Hematopoietic multipotent progenitor cell treated with erythropoietin and hydrocortisone succinate and interleukin-3 and kit ligand, for 6 days (in vitro differentiated cells): ENCODE results near the gene RAD51B.
"Not testable (repeated sequence)": the region's sequence is repeated elsewhere in the genome, so short reads cannot be mapped to it uniquely, and the experiment has no call there.

Experiments
- DNase-seq: peaks from one replicate; pipeline ENCODE4 v3.0.0-alpha.2; 2015

Gene RAD51B

GRCh38 chr14:68655021-68655831 is 835.6 kb downstream of the RAD51B start:
- no peak for DNase-seq

- no peak for DNase-seq
These were observed 836.3 kb downstream of the RAD51B start for GRCh38 chr14:68655911-68656316.

GRCh38 chr14:68656452-68656851 is 836.9 kb downstream of the RAD51B start:
- DNase-seq, result no peak

- DNase-seq, result no peak
These were observed 837.9 kb downstream of the RAD51B start for GRCh38 chr14:68657300-68658028.

- no peak for DNase-seq
These were observed 838.5 kb downstream of the RAD51B start for GRCh38 chr14:68658029-68658509.

GRCh38 chr14:68658943-68659931 is 839.7 kb downstream of the RAD51B start:
- no peak for DNase-seq

- DNase-seq, result no peak
These were observed 840.9 kb downstream of the RAD51B start for GRCh38 chr14:68660495-68660894.

GRCh38 chr14:68661226-68662225 is 841.9 kb downstream of the RAD51B start:
- DNase-seq, result no peak

GRCh38 chr14:68662392-68662791 is 842.8 kb downstream of the RAD51B start:
- DNase-seq, result no peak

- DNase-seq, result not testable (repeated sequence)
These were observed 843.2 kb downstream of the RAD51B start for GRCh38 chr14:68662826-68663225.

GRCh38 chr14:68663385-68664076 is 844.0 kb downstream of the RAD51B start:
- DNase-seq, result no peak

- DNase-seq, result no peak
These were observed 844.7 kb downstream of the RAD51B start for GRCh38 chr14:68664225-68664681.

- DNase-seq, result no peak
These were observed 845.6 kb downstream of the RAD51B start for GRCh38 chr14:68665131-68665530.

- no peak for DNase-seq
These were observed 846.2 kb downstream of the RAD51B start for GRCh38 chr14:68665792-68666204.

GRCh38 chr14:68666236-68666635 is 846.7 kb downstream of the RAD51B start:
- DNase-seq, result no peak

- no peak for DNase-seq
These were observed 847.3 kb downstream of the RAD51B start for GRCh38 chr14:68666899-68667298.

GRCh38 chr14:68667313-68667791 is 847.8 kb downstream of the RAD51B start:
- no peak for DNase-seq

GRCh38 chr14:68668028-68668427 is 848.4 kb downstream of the RAD51B start:
- no peak for DNase-seq

GRCh38 chr14:68668531-68668930 is 849.0 kb downstream of the RAD51B start:
- DNase-seq, result no peak

GRCh38 chr14:68669111-68669511 is 849.5 kb downstream of the RAD51B start:
- no peak for DNase-seq
